A549 (cell line): ENCODE measurements around the gene CPTP. TPM values are rescaled to one million over a fixed set of nuclear protein-coding genes. Genes with fewer than 3 reads are reported as not detected.

Source experiments
- ATAC-seq, 2 experiments: fragments of 200-7000 bp in 1 of 2; fragments of >200 bp in 1 of 2; cut with Nextera tagmentation in 1 of 2; cut with Tn5 transposase in 1 of 2; 3 replicates each; pipeline versions ENCODE4 v1.8.0 to v1.9.1; 2018 to 2020; ENCODE audit warnings: mild to moderate bottlenecking in 1 of 2, moderate library complexity in 1 of 2
- CTCF ChIA-PET: fragments of 300-600 bp; sonication (Branson Sonifier 250); formaldehyde crosslinking; extraction: SDS; loops from one replicate; lab custom pipeline; 2021; ENCODE audit warnings: antibody characterized with exemption, inconsistent platforms; lab: Yijun Ruan, JAX
- POLR2A ChIA-PET: fragments of 350-600 bp; formaldehyde crosslinking; extraction: SDS; loops from one replicate; lab custom pipeline; 2021; ENCODE audit warnings: antibody characterized with exemption, inconsistent platforms; lab: Yijun Ruan, JAX
- DNase-seq, 2 experiments: peaks; one replicate each; pipeline versions ENCODE4 v3.0.0 to v3.0.0-alpha.2; 2011 to 2016; ENCODE audit warnings: low read depth in 1 of 2, low spot score in 1 of 2
- FAIRE-seq: peaks from 2 replicates; lab custom pipeline; 2011; peaks lifted over from hg19 to GRCh38; lab: Jason Lieb, UNC
- H3K27ac ChIP-seq, 2 experiments: fragments of >200 bp; sonication (Bioruptor Twin); formaldehyde crosslinking; 3 replicates each; pipeline ENCODE4 v1.5.1; 2016 to 2017
- H3K4me1 ChIP-seq: fragments of >200 bp; sonication (Bioruptor Twin); formaldehyde crosslinking; 3 replicates; pipeline ENCODE4 v1.6.1; 2016
- H3K4me2 ChIP-seq: fragments of >200 bp; sonication (Bioruptor Twin); formaldehyde crosslinking; 3 replicates; pipeline ENCODE4 v1.6.1; 2016
- H3K4me3 ChIP-seq: fragments of >200 bp; sonication (Bioruptor Twin); formaldehyde crosslinking; 3 replicates; pipeline ENCODE4 v1.5.1; 2016
- H3K9me3 ChIP-seq: fragments of >200 bp; sonication (Bioruptor Twin); formaldehyde crosslinking; 3 replicates; pipeline ENCODE4 v1.6.1; 2016
- BHLHE40 ChIP-seq: IDR thresholded peaks from 2 replicates; pipeline ENCODE4 v1.6.1; 2012; ENCODE audit warnings: low read depth, low read length, inconsistent platforms
- CBX8 ChIP-seq: fragments of 200-600 bp; sonication (generic); IDR thresholded peaks from 2 replicates; pipeline ENCODE4 v1.6.1; 2016
- CHD2 ChIP-seq: fragments of 150-350 bp; IDR thresholded peaks from 2 replicates; pipeline ENCODE4 v1.6.1; 2014; ENCODE audit warnings: low read length; ENCODE audit not compliant: partially characterized antibody
- ESRRA ChIP-seq: fragments of 150-350 bp; IDR thresholded peaks from 2 replicates; pipeline ENCODE4 v1.6.1; 2014; ENCODE audit warnings: mild to moderate bottlenecking, low read length, borderline replicate concordance
- HEYL ChIP-seq: fragments of 250-450 bp; sonication (Bioruptor Pico); IDR thresholded peaks from 2 replicates; pipeline ENCODE4 v1.8.0; 2021; ENCODE audit warnings: mild to moderate bottlenecking, moderate library complexity
- HOXB13 ChIP-seq: fragments of 250-450 bp; sonication (Bioruptor Pico); IDR thresholded peaks from 2 replicates; pipeline ENCODE4 v1.5.0; 2020; ENCODE audit warnings: low read depth, mild to moderate bottlenecking, moderate library complexity
- HOXB5 ChIP-seq: fragments of 250-450 bp; sonication (Bioruptor Pico); IDR thresholded peaks from 2 replicates; pipeline ENCODE4 v1.5.0; 2020; ENCODE audit warnings: mild to moderate bottlenecking, moderate library complexity
- KDM1A ChIP-seq: fragments of 200-600 bp; sonication (generic); IDR thresholded peaks from 2 replicates; pipeline ENCODE4 v1.6.1; 2016; ENCODE audit warnings: low read depth, mild to moderate bottlenecking
- PHF8 ChIP-seq: fragments of 200-600 bp; sonication (generic); IDR thresholded peaks from 2 replicates; pipeline ENCODE4 v1.6.1; 2016; ENCODE audit warnings: low read depth, mild to moderate bottlenecking, antibody characterized with exemption, moderate library complexity, borderline replicate concordance
- RFX5 ChIP-seq: fragments of 450-650 bp; IDR thresholded peaks from 2 replicates; pipeline ENCODE4 v1.7.1; 2014; ENCODE audit warnings: antibody characterized with exemption, mild to moderate bottlenecking, moderate library complexity
- ZFP36 ChIP-seq: fragments of 450-650 bp; IDR thresholded peaks from 2 replicates; pipeline ENCODE4 v1.6.1; 2014; ENCODE audit warnings: borderline replicate concordance; ENCODE audit not compliant: partially characterized antibody
- ZSCAN20 ChIP-seq: fragments of 250-450 bp; sonication (Bioruptor Pico); IDR thresholded peaks from 2 replicates; pipeline ENCODE4 v1.8.0; 2022; ENCODE audit warnings: mild to moderate bottlenecking, moderate library complexity
- WGBS: methylation state at CpG from one replicate; pipeline ENCODE4 v1.1.6; 2017; ENCODE audit errors: missing lambda C conversion rate; 5-methylcytosine and 5-hydroxymethylcytosine counted together
- polyA plus RNA-seq, 4 experiments: library from polyadenylated mRNA; depleted of rRNA in 3 of 4; stranded (reverse); fragments of >200 nt; fragmentation: RNase III in 1 of 4; extraction: RNeasy Plus Mini Kit Qiagen cat#74134 plus additional on column Dnase treatment in 1 of 4; gene quantifications; 2 replicates in 3 of 4; 3 replicates in 1 of 4; pipeline ENCODE4 v1.2.3, GENCODE V29; 2011 to 2017
- TF ChIP-seq, protein P1 (sequence below): fragments of 150-350 bp; IDR thresholded peaks from 2 replicates; pipeline ENCODE4 v1.6.1; 2014; ENCODE audit warnings: low read depth, mild to moderate bottlenecking, low read length
- TF ChIP-seq, protein P2 (sequence below): fragments of >200 bp; sonication (Bioruptor Twin); formaldehyde crosslinking; IDR thresholded peaks from 3 replicates; pipeline ENCODE4 v1.5.1; 2016
- TF ChIP-seq, protein P3 (sequence below): IDR thresholded peaks from 2 replicates; pipeline ENCODE4 v1.6.1; 2012
- TF ChIP-seq, protein P4 (sequence below): fragments of 250-450 bp; sonication (Bioruptor Pico); IDR thresholded peaks from 2 replicates; pipeline ENCODE4 v1.5.0; 2021; ENCODE audit warnings: mild to moderate bottlenecking, moderate library complexity, borderline replicate concordance
- TF ChIP-seq, protein P5 (sequence below): fragments of 250-450 bp; sonication (Bioruptor Pico); IDR thresholded peaks from 2 replicates; pipeline ENCODE4 v1.5.0; 2020; ENCODE audit warnings: low read depth, mild to moderate bottlenecking, moderate library complexity
- TF ChIP-seq, protein P6 (sequence below): fragments of >200 bp; sonication (Bioruptor Twin); formaldehyde crosslinking; IDR thresholded peaks from 3 replicates; pipeline ENCODE4 v1.6.1; 2016

Gene CPTP
- polyA plus RNA-seq, 2 of the 4 experiments (the other 2 are of a cell fraction): 4.3 to 11.9 TPM

DNA sequence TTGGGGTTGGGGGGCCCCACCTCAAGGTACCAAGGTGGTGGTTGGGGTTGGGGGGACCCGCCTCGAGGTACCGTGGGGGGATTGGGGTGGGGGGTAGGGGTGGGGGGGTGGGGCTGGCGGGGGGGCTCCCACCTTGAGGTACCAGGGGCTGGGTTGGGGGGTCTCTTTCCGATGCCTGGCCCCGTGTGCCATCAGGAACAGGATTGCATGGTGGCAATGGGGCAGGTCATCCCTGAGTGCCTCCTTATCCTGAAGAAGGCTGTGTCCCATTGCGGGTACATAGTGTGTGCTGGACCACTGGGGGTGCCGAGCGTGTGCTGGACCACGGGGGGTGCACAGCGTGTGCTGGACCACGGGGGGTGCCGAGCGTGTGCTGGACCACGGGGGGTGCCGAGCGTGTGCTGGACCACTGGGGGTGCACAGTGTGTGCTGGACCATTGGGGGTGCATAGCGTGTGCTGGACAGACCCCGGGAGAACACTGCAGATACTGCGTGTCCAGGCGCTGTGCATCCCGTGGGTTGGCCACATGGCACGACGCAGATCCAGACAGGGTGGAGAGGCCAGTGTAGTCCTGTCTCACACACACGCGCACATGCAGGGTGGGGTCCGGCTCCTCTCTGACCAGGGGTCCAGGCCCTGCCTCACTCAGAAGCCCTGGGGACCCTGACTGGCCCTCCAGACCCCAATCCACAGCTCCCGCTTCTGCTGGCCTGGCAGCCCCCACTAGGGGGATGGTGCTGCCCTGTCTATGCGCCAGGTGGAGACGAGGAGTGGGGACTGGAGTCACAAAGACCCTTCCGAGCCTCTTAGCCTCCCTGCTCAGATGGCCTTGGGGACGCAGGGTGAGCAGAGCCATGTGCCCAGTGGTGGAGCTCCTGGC, 40.1 kb upstream of the CPTP start:
- CTCF ChIA-PET: interaction anchor here (3.3 kb wide), 1 partner anchor 162 kb away, joined by 15 read pairs; no protein-coding TSS in a partner anchor
- Histone ChIP-seq H3K9me3 (no peaks in the 10 kb centered on the region), H3K4me1 (peaks cover 8% of the 10 kb centered on the region; the same call in 2 of the 3 replicates), H3K4me3 (no peak overlapping the region), H3K27ac (no peak overlapping the region), H3K4me2 (no peak overlapping the region)
- POLR2A ChIA-PET: no interaction called here
- no peak for DNase-seq
- WGBS: 89% methylated on average over 11 of the region's 32 CpGs
- FAIRE-seq: no peak
- no peak for ATAC-seq
- TF ChIP-seq CBX8: no peak
- TF ChIP-seq, protein P1, sequence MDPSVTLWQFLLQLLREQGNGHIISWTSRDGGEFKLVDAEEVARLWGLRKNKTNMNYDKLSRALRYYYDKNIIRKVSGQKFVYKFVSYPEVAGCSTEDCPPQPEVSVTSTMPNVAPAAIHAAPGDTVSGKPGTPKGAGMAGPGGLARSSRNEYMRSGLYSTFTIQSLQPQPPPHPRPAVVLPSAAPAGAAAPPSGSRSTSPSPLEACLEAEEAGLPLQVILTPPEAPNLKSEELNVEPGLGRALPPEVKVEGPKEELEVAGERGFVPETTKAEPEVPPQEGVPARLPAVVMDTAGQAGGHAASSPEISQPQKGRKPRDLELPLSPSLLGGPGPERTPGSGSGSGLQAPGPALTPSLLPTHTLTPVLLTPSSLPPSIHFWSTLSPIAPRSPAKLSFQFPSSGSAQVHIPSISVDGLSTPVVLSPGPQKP: no peak
- no peak for TF ChIP-seq BHLHE40
- TF ChIP-seq HOXB13 (CRISPR knock-in tag): no peak
- TF ChIP-seq HOXB5: no peak
- no peak for TF ChIP-seq KDM1A
- TF ChIP-seq ZSCAN20 (CRISPR knock-in tag): no peak
- TF ChIP-seq, protein P2, sequence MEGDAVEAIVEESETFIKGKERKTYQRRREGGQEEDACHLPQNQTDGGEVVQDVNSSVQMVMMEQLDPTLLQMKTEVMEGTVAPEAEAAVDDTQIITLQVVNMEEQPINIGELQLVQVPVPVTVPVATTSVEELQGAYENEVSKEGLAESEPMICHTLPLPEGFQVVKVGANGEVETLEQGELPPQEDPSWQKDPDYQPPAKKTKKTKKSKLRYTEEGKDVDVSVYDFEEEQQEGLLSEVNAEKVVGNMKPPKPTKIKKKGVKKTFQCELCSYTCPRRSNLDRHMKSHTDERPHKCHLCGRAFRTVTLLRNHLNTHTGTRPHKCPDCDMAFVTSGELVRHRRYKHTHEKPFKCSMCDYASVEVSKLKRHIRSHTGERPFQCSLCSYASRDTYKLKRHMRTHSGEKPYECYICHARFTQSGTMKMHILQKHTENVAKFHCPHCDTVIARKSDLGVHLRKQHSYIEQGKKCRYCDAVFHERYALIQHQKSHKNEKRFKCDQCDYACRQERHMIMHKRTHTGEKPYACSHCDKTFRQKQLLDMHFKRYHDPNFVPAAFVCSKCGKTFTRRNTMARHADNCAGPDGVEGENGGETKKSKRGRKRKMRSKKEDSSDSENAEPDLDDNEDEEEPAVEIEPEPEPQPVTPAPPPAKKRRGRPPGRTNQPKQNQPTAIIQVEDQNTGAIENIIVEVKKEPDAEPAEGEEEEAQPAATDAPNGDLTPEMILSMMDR: no peak
- TF ChIP-seq RFX5: no peak
- TF ChIP-seq HEYL (CRISPR knock-in tag): no peak
- TF ChIP-seq, protein P3, sequence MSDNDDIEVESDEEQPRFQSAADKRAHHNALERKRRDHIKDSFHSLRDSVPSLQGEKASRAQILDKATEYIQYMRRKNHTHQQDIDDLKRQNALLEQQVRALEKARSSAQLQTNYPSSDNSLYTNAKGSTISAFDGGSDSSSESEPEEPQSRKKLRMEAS: no peak
- no peak for TF ChIP-seq ESRRA
- TF ChIP-seq, protein P4, sequence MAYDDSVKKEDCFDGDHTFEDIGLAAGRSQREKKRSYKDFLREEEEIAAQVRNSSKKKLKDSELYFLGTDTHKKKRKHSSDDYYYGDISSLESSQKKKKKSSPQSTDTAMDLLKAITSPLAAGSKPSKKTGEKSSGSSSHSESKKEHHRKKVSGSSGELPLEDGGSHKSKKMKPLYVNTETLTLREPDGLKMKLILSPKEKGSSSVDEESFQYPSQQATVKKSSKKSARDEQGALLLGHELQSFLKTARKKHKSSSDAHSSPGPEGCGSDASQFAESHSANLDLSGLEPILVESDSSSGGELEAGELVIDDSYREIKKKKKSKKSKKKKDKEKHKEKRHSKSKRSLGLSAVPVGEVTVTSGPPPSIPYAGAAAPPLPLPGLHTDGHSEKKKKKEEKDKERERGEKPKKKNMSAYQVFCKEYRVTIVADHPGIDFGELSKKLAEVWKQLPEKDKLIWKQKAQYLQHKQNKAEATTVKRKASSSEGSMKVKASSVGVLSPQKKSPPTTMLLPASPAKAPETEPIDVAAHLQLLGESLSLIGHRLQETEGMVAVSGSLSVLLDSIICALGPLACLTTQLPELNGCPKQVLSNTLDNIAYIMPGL (CRISPR knock-in tag): no peak
- TF ChIP-seq, protein P5, sequence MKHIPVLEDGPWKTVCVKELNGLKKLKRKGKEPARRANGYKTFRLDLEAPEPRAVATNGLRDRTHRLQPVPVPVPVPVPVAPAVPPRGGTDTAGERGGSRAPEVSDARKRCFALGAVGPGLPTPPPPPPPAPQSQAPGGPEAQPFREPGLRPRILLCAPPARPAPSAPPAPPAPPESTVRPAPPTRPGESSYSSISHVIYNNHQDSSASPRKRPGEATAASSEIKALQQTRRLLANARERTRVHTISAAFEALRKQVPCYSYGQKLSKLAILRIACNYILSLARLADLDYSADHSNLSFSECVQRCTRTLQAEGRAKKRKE: no peak
- TF ChIP-seq, protein P6, sequence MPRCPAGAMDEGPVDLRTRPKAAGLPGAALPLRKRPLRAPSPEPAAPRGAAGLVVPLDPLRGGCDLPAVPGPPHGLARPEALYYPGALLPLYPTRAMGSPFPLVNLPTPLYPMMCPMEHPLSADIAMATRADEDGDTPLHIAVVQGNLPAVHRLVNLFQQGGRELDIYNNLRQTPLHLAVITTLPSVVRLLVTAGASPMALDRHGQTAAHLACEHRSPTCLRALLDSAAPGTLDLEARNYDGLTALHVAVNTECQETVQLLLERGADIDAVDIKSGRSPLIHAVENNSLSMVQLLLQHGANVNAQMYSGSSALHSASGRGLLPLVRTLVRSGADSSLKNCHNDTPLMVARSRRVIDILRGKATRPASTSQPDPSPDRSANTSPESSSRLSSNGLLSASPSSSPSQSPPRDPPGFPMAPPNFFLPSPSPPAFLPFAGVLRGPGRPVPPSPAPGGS: no peak
- TF ChIP-seq ZFP36: no peak
- no peak for TF ChIP-seq PHF8
- TF ChIP-seq CHD2: no peak
